PFSK-1 (cell line): ENCODE results near the gene ZNF22.

ENCODE experiments used
- POLR2AphosphoS5 ChIP-seq: IDR thresholded peaks from 2 replicates; pipeline ENCODE4 v1.6.1; 2012; ENCODE audit warnings: low read depth, mild to moderate bottlenecking, control low read depth, low read length, moderate library complexity
- TAF1 ChIP-seq: IDR thresholded peaks from 2 replicates; pipeline ENCODE4 v1.6.1; 2012; ENCODE audit warnings: low read length, control low read depth, borderline replicate concordance; ENCODE audit not compliant: insufficient read depth

- TF ChIP-seq POLR2AphosphoS5 (no peak), TAF1 (no peak)
Observed at GRCh38 chr10:44993922-44994751, 6.6 kb upstream of the ZNF22 start.
